H54 (cell line): ENCODE measurements around the gene ID3.

Experiments used
- DNase-seq: peaks from one replicate; pipeline ENCODE4 v3.0.0; 2011; ENCODE audit warnings: low spot score, mixed read lengths; ENCODE audit not compliant: insufficient read length
- FAIRE-seq: peaks from 3 replicates; lab custom pipeline; 2011; peaks lifted over from hg19 to GRCh38; lab: Jason Lieb, UNC
- POLR2A ChIP-seq: IDR thresholded peaks from 2 replicates; pipeline ENCODE4 v1.6.1; 2011; ENCODE audit warnings: low read depth, mild to moderate bottlenecking, low read length

The ID3 gene

DNA sequence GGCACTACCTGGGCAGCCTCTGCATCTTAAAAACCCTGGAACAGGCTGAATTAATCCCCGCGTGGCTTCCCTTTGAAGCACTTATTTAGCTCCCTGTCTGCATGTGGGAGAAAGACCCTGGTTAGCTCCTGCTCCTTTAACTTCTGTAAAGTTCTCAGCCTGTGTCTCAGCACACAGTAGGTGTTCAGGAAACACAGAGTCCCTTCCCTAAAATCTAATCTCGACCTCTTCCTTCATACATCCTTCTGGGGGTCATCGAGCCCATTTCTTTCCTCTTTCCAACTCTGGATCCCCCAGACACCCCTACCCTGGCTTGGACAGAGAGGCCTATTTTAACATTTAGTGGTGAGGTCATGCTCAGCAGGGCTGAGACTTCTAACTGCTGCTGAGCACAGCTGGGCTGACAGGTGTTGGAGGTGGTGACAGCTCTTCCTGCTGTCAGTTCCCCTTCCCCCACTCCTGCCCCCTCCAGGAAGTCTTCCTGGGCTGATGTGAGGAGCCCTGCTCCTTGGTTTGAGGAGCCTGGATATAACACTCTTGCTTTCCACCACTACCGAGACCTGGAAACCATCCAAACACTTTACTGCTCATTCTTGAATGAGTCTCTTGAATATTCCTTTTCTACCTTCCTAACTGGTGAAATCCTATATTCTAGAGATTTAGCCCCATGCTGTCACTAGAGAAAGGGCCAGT, 33.6 kb downstream of the ID3 start:
- DNase-seq = no peak
- no peak for FAIRE-seq
- no peak for TF ChIP-seq POLR2A

DNA sequence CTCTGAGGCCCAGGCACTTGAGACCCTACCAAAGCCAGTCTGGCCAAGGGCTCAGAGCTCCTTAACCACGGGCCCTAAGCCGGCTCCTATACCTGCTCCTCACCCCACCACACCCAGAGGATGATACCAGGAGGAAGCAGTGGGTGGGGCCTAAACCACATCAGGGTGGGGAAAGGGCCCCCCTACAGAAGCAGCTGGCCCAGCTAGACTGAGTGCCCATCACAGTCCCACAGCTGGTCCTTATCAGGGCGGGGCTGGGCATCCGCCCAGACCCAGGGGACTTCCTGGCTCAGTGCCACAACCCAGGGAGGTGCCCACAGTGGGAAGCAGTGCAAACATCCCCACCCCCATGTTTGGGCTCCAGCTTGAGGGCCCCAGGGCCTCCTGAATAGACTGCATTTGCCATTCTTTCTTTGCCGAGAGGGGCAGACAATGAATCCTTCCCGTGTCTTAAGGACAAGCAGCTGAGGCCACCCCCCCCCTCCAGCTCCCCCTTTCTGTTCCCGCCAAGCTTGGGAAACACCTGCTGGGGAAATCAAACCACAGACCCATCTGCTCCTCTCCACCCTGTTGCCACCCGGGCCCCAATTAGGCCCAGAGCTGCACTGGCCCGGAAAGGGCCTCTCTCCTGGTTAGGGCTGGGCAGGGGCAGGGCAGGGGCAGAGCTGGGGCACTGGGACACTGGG, 34.4 kb downstream of the ID3 start:
- DNase-seq (no peak), FAIRE-seq (no peak)
- no peak for TF ChIP-seq POLR2A

DNA sequence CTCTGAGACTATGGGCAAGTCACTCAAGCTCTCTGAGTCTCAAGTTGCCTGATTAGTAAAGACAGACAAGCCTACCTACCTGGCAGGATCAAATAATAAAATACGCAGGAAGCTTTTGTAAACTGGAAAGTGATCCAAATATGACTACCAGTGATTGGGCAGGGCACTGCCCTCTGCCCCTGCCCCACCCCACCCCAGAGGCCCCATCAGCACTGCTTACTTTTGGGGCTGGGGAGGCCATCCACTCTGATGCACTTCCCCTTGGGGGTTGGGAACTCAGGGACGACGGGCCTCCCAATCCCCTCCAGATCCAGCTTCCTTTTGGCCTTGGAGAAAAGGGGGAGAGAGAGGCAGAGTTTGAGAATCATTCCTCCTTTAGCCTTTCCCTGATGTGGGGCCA, 35.1 kb downstream of the ID3 start:
- no peak for TF ChIP-seq POLR2A
- FAIRE-seq (no peak), DNase-seq (no peak)

DNA sequence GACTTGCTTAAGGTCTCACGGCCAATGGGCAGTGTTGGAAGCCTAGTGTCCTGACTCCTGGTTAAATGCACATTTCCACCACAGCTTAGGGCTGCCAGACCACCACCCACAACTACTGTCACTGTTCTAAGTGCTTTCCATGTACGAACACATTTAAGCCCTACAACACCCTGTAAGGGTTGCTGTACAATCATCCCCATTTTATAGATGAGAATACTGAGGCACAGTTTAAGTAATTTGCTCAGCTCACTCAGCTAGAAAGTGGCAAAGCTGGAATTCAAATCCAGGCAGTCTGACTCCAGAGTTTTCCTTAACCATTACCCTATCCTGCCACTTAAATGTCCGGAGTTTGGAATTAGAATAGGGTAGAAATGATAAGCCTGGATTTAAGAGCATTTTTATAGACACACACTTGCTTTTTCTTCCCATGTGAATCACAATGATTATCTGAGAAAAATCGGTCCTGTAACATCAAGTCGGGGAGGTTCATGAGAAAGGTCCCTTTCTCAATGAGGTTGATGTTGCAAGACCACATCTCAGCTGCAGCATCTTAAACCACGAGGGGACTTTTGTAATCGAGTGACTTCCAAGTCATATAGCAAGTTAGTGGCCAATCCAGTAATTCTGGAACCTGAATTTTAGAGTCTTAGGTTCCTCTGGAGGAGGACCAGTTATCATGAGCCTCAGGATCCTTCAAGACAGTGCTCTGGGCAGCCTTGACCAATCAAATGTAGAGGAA, 36.9 kb downstream of the ID3 start:
- DNase-seq (no peak), FAIRE-seq (no peak)
- no peak for TF ChIP-seq POLR2A

DNA sequence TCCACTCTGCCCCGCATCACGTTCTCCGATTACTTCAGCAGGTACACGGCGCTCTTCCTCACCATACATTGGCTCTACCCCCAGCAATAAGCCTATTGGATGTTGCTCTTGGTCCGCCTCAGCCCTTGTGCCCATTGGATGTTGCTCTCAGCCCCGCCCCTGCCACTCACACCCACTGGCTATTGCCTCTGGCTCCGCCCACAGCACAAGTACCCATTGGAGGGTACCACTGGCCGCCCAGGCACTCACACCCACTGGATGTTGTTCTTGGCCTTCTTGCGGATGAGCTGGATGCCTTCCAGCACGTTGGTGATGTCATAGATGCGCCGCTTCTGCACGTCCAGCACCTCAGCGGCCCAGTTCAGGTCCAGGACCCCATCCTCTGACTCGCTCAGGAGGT, 37.7 kb downstream of the ID3 start:
- TF ChIP-seq POLR2A = no peak
- no peak for FAIRE-seq
- DNase-seq = no peak

DNA sequence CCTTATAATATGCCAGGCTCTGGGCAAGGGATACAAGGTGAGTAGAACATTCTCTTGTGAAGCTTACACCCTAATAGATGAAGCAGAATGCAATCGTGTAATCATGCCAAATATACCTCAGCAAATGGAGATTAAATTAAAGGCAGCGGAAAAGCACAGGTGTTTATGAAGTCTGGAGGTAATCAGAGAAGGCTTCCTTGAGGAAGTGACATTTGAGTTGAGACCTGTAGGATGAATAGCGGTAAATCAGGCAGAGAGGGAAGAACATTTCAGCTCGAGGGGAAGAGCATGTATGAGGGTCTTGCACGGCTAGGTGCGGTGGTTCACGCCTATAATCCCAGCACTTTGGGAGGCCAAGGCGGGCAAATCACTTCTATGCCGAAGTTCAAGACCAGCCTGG, 41.7 kb downstream of the ID3 start:
- FAIRE-seq (no peak), DNase-seq (no peak)
- TF ChIP-seq POLR2A = no peak

DNA sequence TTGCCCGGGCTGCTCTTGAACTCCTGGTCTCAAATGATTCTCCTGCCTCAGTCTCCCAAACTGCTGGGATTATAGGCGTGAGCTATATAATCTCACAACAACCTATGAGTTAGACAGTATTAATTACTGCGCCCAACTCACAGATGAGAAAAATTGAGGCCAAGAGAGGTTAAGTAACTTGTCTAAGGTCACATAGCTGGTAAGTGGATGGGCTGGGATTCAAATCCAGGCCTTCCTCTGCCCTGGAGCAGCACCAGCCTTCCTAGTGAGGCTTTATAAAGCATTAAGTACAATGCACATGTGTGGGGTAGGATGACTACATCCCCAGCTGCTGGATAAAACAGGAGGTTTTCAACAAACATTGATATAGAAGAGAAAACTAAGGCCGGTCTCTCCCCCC, 43.4 kb downstream of the ID3 start:
- no peak for TF ChIP-seq POLR2A
- no peak for DNase-seq
- FAIRE-seq = no peak

DNA sequence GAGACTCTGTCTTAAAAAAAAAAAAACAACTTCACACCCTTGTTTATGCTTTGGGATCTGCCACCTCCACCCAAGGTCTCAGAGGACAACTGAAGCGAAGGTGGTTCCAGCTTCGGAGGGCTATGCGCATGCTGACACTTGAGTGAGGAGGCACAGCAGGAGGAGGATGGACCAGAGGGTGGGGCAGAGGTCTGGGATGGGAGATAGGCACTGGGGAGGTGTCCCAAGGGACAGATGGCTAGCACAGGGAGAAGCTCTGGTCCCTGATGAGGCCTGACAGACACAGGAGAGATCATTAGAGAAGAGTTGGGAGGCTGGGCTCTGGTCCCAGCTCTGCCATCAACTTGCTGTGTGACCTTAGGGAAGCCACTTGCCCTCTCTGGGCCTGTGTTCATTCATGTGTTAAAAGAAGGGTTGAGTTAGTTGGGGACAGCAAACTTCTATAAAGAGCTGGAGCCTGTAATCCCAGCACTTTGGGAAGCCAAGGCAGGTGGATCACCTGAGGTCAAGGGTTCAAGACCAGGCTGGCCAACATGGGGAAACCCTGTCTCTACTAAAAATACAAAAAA, 45.1 kb downstream of the ID3 start:
- FAIRE-seq (no peak), DNase-seq (no peak)
- TF ChIP-seq POLR2A = no peak

DNA sequence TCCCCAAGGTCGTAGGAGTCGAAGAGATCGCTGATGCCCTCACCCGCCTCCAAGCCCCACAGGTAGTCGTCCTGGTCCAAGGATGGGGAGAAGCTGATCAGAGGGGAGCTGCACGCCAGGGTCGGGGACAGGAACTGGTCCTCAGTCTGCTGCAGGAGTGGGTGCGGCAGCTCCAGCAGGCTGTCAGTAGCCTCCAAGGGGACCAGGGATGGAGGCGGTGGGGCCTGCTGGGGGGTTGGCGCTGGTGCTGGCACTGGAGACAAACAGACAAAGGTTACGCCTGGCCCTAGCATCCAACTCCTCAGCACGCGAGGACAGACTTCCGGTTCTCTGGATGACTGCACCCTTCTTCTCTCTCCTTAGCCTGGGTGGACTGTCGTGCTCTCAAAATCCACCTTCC, 49.4 kb downstream of the ID3 start:
- no peak for TF ChIP-seq POLR2A
- FAIRE-seq = no peak

More for the DNA sequence above, 49.4 kb downstream of the ID3 start:
- no peak for DNase-seq
